Measurements from ENCODE around the gene ELF4.

The ELF4 gene

DNA sequence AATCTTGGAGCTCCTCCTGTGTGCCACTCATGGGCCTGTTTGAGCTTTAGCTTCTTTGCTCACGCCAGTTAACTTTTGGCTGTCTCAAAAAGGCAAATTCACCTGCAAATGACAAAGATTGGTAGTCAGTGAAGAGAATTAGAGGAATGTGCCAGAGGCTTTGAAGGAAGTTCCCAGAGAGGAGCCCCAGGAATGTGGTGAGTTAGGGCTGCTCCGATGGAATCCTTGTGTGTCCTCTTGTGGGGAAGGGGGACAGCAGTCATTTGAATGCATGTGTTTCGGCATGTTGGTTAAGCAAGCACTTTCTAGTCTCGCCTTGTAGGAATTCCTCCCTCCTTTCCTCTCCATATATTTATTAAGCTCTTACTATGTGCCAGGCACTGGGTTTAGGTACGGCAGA, 62.9 kb downstream of the ELF4 start:
- no peak for DNase-seq (ENCODE audit: low read depth)

DNA sequence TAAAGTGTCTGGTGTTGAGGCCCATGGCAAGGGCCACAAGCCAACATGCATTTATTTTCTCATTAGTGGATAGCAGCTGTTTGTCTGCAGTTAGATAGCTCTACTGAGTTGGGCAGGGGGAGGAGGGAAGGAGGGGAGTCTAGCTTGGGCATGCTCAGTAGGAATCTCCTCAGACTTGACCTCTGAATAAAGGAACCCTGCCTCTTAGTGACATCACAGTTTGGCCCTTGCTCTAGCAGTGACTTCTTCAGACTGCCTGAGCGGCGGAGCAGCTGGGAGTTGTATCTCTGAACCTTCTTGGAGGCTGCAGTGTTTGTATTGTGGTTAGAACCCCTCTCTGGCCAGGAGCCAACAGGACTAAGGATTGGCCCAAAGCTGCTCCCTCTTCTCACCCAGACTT, 70.5 kb downstream of the ELF4 start:
- no peak for DNase-seq (ENCODE audit: low read depth)

DNA sequence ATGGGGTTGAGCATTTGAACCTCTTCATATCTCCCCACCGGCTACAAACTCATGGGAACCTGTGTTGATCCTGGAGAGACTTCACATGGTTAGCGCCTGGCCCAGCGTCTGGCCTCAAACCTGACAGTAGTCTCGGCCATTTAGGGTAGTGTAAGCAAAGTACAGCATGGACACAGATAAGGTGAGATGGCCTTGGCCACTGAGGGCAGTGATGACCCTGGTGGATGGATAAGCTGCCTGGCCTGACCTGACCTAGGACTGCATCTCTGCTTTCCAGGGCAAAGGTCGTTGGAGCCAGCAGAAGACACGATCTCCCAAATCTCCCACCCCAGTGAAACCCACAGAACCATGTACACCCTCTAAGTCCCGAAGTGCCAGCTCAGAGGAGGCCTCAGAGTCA, 76.1 kb downstream of the ELF4 start:
- DNase-seq (ENCODE audit: low read depth) = no peak

DNA sequence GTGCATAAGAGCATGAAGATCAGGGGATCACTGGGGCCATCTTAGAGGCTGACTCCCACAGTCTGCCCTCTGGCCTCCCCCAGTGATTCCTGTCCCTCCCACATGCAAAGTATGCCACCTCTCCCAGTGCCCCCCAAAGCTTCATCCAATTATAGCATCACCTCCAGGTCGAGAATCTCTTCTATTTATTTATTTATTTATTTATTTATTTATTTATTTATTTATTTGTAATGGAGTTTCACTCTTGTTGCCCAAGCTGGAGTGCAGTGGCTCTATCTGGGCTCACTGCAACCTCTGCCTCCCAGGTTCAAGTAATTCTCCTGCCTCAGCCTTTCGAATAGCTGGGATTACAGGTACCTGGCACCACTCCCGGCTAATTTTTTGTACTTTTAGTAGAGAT, 77.7 kb downstream of the ELF4 start:
- DNase-seq (ENCODE audit: low read depth) = no peak

DNA sequence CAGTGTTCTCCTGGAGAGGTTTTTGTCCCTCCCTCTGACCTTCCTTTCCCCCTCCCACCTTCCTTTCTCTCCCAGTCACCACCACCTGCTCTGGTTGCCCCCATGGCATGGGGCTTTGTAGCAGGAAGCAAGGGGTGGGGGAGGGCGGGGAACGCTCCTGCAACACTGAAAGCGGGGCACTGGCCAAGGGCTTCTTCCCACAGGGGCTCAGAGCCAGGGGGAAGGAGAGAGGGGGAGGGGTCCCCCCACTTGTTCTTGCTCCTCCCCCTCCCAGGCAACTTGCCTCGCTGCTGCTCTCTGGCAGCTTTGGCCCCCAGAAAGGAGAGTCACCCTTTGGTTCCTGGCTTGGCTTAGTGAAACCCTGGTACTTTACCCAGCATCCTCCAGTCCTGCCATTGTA, 79.5 kb downstream of the ELF4 start:
- DNase-seq (ENCODE audit: low read depth) = no peak

DNA sequence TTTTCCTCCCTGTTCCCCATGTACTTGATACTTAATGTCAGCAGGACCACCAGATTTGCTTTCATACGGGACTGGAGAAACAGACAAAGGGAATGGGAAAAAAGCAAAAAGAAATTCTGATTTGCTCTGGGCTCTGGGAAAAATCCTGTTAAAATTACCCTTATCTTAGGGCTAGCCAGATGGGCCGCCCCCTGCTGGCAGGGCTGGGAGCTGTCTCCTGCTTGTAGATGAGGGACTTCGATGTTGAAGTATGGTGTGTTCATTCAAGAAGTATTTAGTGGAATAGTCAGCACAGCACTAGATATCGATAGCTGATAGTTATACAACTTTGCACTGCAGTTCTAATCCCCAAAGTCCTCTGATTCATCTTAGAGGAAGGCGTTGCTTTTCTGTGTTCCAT, 82.1 kb downstream of the ELF4 start:
- peak; percentile 29 for DNase-seq (ENCODE audit: low read depth)

DNA sequence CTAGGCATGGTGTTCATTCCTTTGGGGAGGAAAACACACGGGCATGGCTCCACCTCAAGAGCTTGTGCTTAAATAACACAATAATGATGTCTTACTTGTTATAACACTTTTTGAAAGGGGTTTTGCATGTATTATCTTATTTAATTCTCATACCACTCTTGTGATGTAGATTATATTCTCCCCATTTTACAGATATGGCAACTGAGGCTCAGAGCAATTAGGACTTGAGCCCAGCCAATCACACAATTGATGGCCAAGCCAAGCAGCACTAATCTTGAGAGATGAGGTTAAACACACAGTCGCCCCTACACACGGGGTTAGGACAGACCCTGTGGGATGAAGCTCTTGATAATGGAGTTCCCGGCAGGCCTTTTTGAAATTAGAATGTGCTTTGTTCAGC, 82.7 kb downstream of the ELF4 start:
- no peak for DNase-seq (ENCODE audit: low read depth)

DNA sequence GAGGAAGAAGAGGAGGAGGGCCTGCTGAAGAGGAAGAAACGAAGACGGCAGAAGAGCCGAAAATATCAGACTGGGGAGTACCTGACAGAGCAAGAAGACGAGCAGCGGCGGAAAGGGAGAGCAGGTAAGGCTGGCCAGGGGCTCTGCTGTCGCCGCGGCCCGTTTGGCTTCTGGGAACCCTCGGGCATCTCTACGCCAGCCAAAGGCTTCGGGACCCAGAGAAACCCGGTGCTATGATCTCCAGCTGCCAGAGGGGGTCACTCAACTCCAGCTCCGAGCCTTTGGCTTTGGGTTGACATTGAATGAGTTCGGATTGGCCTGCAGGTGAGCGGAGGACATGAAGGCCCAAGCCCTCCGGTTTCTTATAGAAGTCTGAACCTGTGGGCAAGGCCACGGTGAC, 85.0 kb downstream of the ELF4 start:
- DNase-seq (ENCODE audit: low read depth) = no peak

DNA sequence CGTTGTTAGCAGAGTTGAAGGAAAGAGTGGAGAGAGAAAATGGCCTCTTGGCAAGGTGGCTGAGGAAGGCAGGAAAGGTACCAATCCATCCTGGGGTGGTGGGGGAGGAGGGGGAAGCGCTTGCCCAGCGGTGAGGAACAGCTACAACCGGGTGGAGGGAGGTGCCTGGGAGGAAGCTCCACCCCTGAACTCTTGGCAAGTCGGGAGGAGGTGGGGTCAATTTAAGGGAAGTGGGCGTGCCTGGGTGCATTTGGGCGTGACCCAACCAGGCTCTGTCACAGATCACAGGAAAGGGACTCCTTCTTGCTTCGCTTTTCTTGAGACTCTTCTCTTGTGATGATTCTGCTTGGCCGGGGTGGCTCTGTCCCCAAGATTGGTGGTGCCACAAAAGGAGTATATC, 86.2 kb downstream of the ELF4 start:
- peak; percentile 54 for DNase-seq (ENCODE audit: low read depth)

DNA sequence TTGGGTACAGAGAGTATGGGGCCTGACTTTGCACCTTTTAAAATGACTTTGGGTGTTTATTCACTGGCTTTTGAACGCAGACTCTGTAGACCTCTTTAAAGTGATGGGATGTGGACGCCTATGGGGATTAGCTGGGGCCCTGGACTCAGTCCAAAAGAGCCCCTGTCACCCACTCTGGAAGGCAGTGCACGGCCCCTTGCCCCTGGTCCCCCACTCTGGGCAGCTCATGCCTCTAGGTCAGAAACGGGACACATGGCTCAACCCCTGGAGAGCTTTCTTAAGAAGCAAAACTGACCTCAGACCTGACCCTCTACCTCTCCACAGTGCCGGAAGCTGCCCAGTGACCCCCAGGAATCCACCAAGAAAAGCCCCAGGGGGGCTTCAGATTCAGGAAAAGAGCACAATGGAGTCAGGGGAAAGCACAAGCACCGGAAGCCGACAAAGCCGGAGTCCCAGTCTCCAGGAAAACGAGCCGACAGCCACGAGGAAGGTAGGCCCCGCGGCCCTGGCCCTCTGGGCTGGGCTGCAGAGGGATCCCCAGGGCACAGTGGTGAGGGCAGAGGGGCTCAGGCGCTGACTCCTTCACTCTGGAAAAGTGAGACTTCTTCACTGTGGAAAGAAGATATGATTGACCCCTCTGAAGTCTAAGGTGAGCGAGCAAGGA, 89.5 kb downstream of the ELF4 start:
- no peak for DNase-seq (ENCODE audit: low read depth)

DNA sequence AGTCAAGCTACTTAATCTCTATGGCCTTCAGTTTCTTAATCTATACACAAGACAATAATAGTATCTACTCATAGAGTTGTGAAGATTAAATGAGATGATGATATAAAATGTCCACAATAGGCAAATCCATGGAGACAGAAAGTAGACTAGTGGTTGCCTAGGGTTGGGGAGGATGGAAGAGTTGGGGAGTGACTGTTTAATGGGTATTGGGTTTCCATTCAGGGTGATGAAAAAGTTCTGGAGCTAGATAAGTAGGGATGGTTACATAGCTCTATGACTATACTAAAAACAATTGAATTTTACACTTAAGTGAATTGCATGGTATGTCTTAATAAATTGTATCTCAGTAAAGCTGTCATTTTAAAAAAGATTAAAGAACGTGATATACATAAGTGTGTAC, 92.2 kb downstream of the ELF4 start:
- no peak for DNase-seq (ENCODE audit: low read depth)

DNA sequence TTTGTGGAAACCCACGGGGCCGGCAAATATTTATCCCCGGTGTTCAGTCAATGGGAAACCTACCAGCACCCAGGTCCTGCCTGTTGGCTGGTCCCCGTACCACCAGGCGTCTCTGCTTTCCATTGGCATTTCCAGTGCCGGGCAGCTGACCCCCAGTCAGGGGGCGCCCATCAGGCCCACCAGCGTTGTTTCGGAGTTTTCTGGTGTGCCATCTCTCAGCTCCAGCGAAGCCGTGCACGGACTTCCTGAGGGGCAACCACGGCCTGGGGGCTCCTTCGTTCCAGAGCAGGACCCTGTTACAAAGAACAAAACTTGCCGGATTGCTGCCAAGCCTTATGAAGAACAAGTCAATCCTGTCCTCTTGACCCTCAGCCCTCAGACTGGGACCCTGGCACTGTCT, 95.1 kb downstream of the ELF4 start:
- DNase-seq (ENCODE audit: low read depth) = no peak
